Nephron progenitor cell (in vitro differentiated cells): ENCODE measurements around the gene STX19.
A peak's percentile ranks its signal among the peaks of the same experiment; 100 is the strongest.

ENCODE experiments used
- DNase-seq: peaks from one replicate; pipeline ENCODE4 v3.0.0; 2021
- H3K27ac Mint-ChIP-seq: 2 replicates; pipeline ENCODE4 v1.8.0; 2021; ENCODE audit warnings: mild to moderate bottlenecking, moderate library complexity, mixed read lengths
- H3K27me3 Mint-ChIP-seq: 2 replicates; pipeline ENCODE4 v1.8.0; 2021; ENCODE audit warnings: mild to moderate bottlenecking, low read depth, mixed read lengths; ENCODE audit not compliant: poor library complexity
- H3K36me3 Mint-ChIP-seq: 2 replicates; pipeline ENCODE4 v1.8.0; 2021; ENCODE audit warnings: low read depth, mixed read lengths
- H3K4me1 Mint-ChIP-seq: 2 replicates; pipeline ENCODE4 v1.8.0; 2021; ENCODE audit warnings: mixed read lengths
- H3K4me3 Mint-ChIP-seq: 2 replicates; pipeline ENCODE4 v1.8.0; 2021; ENCODE audit warnings: mild to moderate bottlenecking, moderate library complexity, mixed read lengths
- H3K9me3 Mint-ChIP-seq: 2 replicates; pipeline ENCODE4 v1.8.0; 2021; ENCODE audit warnings: mild to moderate bottlenecking, moderate library complexity, mixed read lengths
- CTCF ChIP-seq: fragments of 200-600 bp; sonication (generic); IDR thresholded peaks from 2 replicates; pipeline ENCODE4 v1.5.0; 2021; ENCODE audit warnings: antibody characterized with exemption

Gene STX19

GRCh38 chr3:94043285-94043684 is 14.9 kb upstream of the STX19 start:
- Mint-ChIP-seq H3K36me3 (peaks cover 71% of the 10 kb centered on the region), H3K27me3 (peaks cover 4% of the 10 kb centered on the region), H3K4me1 (peaks cover 10% of the 10 kb centered on the region), H3K9me3 (peaks cover 36% of the 10 kb centered on the region), H3K27ac (no peak overlapping the region), H3K4me3 (no peak overlapping the region)
- TF ChIP-seq CTCF: no peak
- no peak for DNase-seq

GRCh38 chr3:94036909-94037507 is 8.6 kb upstream of the STX19 start:
- Mint-ChIP-seq H3K4me3 (no peak overlapping the region), H3K36me3 (peaks cover 44% of the 10 kb centered on the region), H3K9me3 (no peaks in the 10 kb centered on the region), H3K27me3 (no peaks in the 10 kb centered on the region), H3K27ac (no peak overlapping the region), H3K4me1 (no peaks in the 10 kb centered on the region)
- TF ChIP-seq CTCF: peak; percentile 35
- no peak for DNase-seq

GRCh38 chr3:94026623-94027022 is 1.8 kb downstream of the STX19 start:
- DNase-seq: no peak
- Mint-ChIP-seq H3K27me3 (no peaks in the 10 kb centered on the region), H3K4me3 (no peak overlapping the region), H3K9me3 (no peaks in the 10 kb centered on the region), H3K27ac (no peak overlapping the region), H3K4me1 (no peaks in the 10 kb centered on the region), H3K36me3 (peaks cover 12% of the 10 kb centered on the region)
- no peak for TF ChIP-seq CTCF

GRCh38 chr3:94024385-94024784 is 4.0 kb downstream of the STX19 start:
- Mint-ChIP-seq H3K4me1 (peaks cover 5% of the 10 kb centered on the region), H3K36me3 (peaks cover 9% of the 10 kb centered on the region), H3K9me3 (no peaks in the 10 kb centered on the region), H3K27ac (no peak overlapping the region), H3K27me3 (no peaks in the 10 kb centered on the region), H3K4me3 (no peak overlapping the region)
- DNase-seq: no peak
- TF ChIP-seq CTCF: no peak

GRCh38 chr3:94020293-94020692 is 8.1 kb downstream of the STX19 start:
- Mint-ChIP-seq H3K27me3 (no peaks in the 10 kb centered on the region), H3K4me1 (peaks cover 9% of the 10 kb centered on the region), H3K36me3 (peaks cover 11% of the 10 kb centered on the region), H3K4me3 (no peak overlapping the region), H3K9me3 (no peaks in the 10 kb centered on the region), H3K27ac (no peak overlapping the region)
- no peak for DNase-seq
- no peak for TF ChIP-seq CTCF

GRCh38 chr3:94019659-94020058 is 8.7 kb downstream of the STX19 start:
- no peaks in the 10 kb centered on the region for H3K9me3 Mint-ChIP-seq
- TF ChIP-seq CTCF: no peak
- peaks cover 9% of the 10 kb centered on the region for H3K4me1 Mint-ChIP-seq
- no peak overlapping the region for H3K4me3 Mint-ChIP-seq
- peaks cover 17% of the 10 kb centered on the region for H3K36me3 Mint-ChIP-seq
- peak overlapping the region; percentile 53 for H3K27ac Mint-ChIP-seq
- no peaks in the 10 kb centered on the region for H3K27me3 Mint-ChIP-seq
- no peak for DNase-seq
